ENCODE results near the gene SPON2. TPM values are rescaled to one million over a fixed set of nuclear protein-coding genes. Genes with fewer than 3 reads are reported as not detected.

Gene SPON2
- total RNA-seq, 1 donor from 2014 or later: 10.9 TPM

DNA sequence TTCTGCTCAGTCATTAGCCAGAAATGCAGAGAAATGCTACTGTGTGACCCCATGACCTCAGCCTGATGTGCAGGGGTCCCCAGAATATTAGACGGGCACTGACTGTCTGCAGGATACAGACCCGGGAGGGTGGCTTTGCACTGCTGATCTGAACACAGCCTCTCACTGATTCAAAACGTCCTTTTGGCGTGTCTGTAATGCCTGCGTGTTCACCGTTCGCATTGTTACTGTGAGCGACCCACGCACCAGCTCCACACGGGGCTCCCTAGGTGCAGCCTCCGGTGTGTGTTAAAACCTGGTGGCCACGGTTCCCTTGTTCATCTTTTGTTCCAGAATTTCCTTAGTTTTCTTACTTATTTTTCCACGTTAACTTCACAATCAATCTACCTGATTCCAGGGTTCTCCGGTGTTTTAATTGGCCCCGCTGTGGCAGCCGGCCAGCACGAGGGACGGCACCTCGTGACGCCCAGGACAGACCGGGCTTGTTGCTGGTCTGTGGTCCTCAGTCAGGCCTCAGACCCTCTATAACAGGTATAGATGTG lies 32.0 kb upstream of the SPON2 start:
- TF ChIP-seq CTCF (IDR thresholded peaks at IDR 0.05; ENCODE audit: insufficient read depth, low read length, poor library complexity, severe bottlenecking): no peak
- Histone ChIP-seq H3K27me3 (ENCODE audit: control insufficient read depth, insufficient read depth, low read length) (no peaks in the 10 kb centered on the region), H3K4me3 (ENCODE audit: low read depth, low read length) (no peak overlapping the region), H3K36me3 (ENCODE audit: control insufficient read depth, insufficient read depth, low read length) (no peaks in the 10 kb centered on the region)
- no peak for DNase-seq (ENCODE audit: low read depth)

DNA sequence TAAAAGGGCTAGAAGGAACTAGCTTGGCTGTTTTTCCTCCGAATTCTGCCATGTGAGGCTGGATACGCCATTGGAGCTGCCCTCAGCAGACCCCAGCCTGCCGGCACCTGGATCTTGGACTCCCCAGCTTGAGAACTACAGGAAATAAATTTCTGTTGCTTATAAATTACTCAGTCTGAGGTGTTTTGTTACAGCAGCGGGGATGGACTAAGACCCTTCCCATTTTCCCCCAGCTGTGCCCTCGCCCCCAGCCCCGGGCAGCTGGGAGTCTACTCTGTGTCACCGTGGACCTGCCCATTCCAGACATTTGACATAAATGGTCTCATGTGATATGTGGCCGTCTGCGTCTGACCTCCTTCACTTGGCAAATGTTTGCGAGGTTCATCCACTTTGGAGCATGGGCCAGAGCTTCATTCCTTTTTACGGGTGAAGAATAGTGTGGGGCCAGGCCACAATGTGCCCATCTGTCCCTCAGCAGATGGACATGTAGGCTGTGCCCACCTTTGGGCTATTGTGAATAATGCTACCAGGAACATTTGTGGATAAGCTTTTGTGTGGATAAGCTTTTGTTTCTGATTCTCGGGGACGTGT lies 30.7 kb upstream of the SPON2 start:
- no peaks in the 10 kb centered on the region for H3K27me3 ChIP-seq (ENCODE audit: control insufficient read depth, insufficient read depth, low read length)
- TF ChIP-seq CTCF (IDR thresholded peaks at IDR 0.05; ENCODE audit: insufficient read depth, low read length, poor library complexity, severe bottlenecking): no peak
- no peaks in the 10 kb centered on the region for H3K36me3 ChIP-seq (ENCODE audit: control insufficient read depth, insufficient read depth, low read length)
- no peak overlapping the region for H3K4me3 ChIP-seq (ENCODE audit: low read depth, low read length)
- DNase-seq (ENCODE audit: low read depth): no peak

DNA sequence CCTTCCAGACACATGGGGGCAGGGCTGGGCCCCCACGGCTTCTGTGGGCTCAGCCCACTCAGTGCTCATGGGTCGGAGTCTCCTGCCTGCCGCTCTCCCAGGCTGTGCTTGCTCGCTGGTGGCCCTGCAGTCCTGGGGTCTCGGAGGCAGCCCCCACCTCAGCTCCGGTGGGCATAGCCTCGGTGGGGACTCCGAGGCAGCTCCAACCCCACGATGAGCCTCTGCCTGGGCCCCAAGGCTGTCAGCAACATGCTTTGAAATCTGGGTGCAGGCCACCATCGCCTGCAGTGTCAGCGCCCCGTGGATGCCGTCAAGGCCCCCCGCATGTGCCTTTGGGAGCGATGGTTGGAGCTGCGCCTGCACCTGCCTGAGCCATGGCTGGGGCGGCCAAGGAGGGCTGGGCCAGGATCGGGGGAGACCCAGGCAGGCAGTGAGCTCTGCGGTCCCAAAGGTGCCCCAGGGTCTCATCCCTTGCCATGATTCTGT lies 30.2 kb upstream of the SPON2 start:
- no peak for DNase-seq (ENCODE audit: low read depth)
- H3K27me3 ChIP-seq (ENCODE audit: control insufficient read depth, insufficient read depth, low read length): no peaks in the 10 kb centered on the region

DNA sequence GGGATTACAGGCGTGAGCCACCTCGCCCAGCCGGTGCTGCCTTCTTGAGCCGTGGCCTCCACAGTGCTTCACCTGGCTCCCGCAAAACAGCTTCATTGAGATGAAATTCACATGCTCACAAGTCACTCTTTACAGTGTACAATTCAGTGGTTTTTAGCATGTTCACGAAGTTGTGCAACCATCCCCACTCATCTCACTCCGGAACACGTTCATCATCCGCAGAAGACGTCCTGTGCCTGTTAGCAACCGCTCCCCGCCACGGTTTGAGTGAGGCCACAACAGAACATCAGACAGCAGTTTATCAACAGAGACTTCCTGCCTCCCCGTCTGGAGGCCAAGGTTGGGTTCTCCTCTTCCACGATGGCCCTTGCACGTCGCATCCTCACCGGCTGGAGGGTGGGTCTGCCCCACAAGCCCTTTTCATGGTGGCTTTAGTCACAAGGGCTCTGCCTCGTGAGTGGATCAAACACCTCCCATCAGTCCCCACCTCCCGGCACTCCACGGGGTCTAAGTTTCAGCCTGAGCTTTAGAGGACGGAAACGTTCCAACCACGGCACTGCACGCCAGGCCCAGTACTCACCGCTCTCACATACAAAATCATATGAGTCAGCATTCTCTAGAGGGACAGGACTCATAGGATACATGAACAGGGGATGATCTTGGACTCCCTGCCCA lies 29.6 kb upstream of the SPON2 start:
- TF ChIP-seq CTCF (IDR thresholded peaks at IDR 0.05; ENCODE audit: insufficient read depth, low read length, poor library complexity, severe bottlenecking): no peak
- H3K27me3 ChIP-seq (ENCODE audit: control insufficient read depth, insufficient read depth, low read length): no peaks in the 10 kb centered on the region
- DNase-seq (ENCODE audit: low read depth): no peak
- H3K36me3 ChIP-seq (ENCODE audit: control insufficient read depth, insufficient read depth, low read length): no peaks in the 10 kb centered on the region
- H3K4me3 ChIP-seq (ENCODE audit: low read depth, low read length): no peak overlapping the region

More for the DNA sequence above, 30.2 kb upstream of the SPON2 start:
- no peaks in the 10 kb centered on the region for H3K36me3 ChIP-seq (ENCODE audit: control insufficient read depth, insufficient read depth, low read length)
- TF ChIP-seq CTCF (IDR thresholded peaks at IDR 0.05; ENCODE audit: insufficient read depth, low read length, poor library complexity, severe bottlenecking): no peak
- H3K4me3 ChIP-seq (ENCODE audit: low read depth, low read length): no peak overlapping the region

GRCh38 chr4:1200425-1201035 lies 28.1 kb upstream of the SPON2 start:
- Histone ChIP-seq H3K27me3 (ENCODE audit: control insufficient read depth, insufficient read depth, low read length) (no peaks in the 10 kb centered on the region), H3K36me3 (ENCODE audit: control insufficient read depth, insufficient read depth, low read length) (no peaks in the 10 kb centered on the region), H3K4me3 (ENCODE audit: low read depth, low read length) (no peak overlapping the region)
- peak; percentile 34 for DNase-seq (ENCODE audit: low read depth)
- TF ChIP-seq CTCF (IDR thresholded peaks at IDR 0.05; ENCODE audit: insufficient read depth, low read length, poor library complexity, severe bottlenecking): no peak

Measured in kidney epithelial cell (primary cell).